HG03196 (cell line): ENCODE measurements around the gene PTPN1.
"Not testable (repeated sequence)": the region's sequence is repeated elsewhere in the genome, so short reads cannot be mapped to it uniquely, and the experiment has no call there.

Source experiments
- ATAC-seq: cut with Tn5 transposase; IDR thresholded peaks from one replicate; pipeline ENCODE4 v1.9.1; 2021; ENCODE audit not compliant: unreplicated experiment

Gene PTPN1

DNA sequence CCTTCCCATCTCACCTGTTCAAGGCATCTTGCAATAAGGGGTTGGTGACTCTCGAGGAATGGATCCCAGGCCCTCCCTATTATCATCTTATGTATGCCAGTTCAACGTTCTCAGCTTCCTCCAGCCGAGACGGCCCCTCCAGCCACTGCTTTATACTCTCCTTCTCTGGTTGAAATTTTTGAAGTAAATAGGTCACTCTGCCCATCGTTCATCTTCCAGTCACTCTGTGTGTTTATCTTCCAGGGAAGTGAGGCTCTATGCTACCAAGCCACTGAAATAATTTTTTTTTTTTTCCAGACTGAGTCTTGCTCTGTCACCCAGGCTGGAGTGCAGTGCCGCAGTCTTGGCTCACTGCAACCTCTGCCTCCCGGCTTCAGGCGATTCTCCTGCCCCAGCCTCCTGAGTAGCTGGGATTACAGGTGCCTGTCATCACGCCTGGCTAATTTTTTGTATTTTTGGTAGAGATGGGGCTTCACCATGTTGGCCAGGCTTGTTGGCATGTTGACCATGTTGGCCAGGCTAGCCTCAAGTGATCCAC, 17.0 kb downstream of the PTPN1 start:
- no peak for ATAC-seq

DNA sequence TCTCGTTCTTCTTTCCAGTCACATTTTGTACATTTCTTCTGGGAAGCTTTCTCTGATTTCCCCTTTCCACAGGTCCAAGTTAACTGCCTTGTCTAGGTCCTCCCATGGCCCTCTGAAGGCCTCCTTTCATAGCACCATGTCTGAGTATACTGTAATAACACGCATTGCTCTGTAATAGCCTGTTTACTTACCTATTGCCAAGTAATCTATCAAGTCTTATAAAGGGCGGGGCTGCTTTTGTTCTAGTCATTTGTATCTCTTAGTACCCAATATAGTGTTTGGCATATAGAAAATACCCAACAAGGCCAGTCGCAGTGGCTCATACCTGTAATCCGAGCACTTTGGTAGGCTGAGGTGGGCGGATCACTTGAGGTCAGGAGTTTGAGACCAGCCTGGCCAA, 17.9 kb downstream of the PTPN1 start:
- ATAC-seq: no peak

DNA sequence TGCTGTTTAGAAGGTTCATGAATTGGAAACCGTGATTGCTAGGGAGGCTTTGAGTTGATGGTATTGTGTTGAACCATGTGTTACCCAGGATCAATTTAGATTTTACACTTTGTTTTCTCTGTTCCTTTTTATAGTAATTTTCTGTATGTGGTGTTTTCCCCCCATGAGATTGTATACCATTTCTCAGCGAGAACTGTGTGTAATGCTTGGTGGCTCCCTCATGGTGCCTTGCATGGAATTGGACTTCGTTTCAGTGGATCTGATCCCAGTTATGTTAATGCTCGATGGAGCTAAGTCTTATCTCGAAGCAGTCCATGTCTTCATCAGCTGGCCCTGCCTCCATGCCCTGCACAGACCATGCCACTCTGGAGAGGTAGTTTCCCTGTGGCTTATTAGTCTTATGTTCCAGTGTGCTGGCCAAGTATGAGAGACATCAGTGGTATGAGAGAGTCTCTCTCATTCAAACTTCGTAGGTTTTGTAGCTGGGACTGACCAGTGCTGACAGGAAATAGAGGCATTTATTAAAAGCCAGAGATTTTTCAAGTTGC, 18.7 kb downstream of the PTPN1 start:
- ATAC-seq: peak; percentile 40

DNA sequence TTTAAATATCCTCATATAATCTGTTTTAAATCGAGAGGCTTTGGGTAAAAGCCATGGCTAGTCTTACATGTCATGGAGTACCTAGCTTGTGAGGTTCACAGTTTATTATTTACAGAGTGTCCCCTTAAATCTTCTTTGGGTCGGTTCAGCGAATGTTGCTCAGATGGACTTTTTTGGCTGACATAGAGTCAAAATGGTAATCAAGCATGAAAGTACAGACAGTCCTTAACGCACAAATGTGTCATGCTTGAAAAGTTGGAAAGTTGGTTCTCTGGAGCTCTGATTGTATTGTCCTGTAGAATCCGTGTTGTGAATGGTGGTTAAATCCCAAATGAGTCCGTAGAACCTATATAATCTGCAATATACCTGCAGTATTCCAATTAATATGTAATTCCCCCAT, 22.0 kb downstream of the PTPN1 start:
- no peak for ATAC-seq

DNA sequence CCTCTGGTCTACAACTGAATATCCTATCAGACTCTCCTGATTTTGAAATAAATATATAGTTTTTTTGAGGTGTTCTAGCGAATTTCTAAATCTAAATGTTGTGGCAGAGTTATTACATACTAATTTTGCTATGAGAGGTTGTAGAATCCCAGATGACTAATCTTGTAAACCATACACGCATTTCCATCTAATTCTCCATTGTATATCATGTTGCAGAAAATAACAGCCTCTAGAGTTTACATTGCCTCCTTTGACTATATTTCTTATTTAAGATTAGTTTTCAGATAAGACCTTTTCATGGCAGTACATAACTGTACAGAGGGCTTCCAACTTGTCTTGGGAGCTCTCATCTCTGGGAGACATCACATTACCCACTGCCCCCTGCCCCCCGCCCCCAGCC, 22.9 kb downstream of the PTPN1 start:
- no peak for ATAC-seq

DNA sequence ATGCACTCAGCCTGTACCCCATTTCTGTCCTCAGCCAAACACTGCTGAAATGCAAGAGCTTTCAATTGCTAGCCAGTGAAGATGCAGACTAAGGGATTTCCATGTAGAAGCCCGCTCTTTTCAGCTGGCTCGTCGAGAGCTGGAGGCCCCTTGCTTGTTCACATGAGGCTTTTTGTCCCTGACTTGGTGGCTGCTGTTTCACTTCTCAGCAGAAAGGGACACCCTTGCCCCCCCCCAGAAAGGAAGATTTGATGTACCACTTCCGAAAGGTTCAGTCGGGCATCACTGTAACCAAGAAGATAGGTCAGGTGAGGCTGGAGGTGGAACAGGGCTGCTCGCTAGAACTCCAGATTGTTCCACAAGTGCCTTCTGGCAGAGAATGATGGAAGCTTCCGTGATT, 23.3 kb downstream of the PTPN1 start:
- no peak for ATAC-seq

DNA sequence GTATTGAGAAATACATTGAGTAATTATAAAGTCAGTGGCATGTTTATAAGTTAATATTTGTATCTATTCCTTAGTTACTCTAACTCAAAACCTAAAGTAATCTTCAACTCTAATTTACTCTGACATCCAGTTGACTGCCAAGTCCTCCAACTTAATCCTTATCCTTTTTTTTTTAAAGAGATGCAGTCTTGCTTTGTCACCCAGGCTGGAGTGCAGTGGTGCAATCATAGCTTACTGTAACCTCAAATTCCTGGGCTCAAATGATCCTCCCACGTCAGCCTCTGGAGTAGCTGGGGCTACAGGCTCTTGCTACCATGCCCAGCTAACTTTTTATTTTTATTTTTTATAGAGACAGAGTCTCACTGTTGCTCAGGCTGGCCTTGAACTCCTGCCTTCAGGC, 24.4 kb downstream of the PTPN1 start:
- ATAC-seq: no peak

DNA sequence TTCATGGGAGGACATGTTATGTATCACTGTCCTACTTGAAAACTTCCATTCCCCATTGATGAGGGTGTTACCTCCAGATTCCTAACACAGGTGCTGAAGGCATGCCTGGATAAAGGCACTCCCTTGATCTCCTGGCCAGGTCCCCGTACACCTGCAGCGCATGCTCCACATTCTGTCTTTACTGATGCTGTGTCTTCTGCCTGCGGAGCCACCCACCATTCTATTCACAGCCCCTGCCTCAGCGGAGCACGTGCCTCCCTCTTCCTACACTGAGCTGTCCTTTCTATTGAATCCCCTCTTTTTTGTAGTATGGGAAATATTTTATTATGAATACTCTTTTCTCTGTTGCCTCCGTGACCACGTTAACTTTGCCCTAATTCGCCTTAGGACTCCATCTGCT, 25.0 kb downstream of the PTPN1 start:
- no peak for ATAC-seq

DNA sequence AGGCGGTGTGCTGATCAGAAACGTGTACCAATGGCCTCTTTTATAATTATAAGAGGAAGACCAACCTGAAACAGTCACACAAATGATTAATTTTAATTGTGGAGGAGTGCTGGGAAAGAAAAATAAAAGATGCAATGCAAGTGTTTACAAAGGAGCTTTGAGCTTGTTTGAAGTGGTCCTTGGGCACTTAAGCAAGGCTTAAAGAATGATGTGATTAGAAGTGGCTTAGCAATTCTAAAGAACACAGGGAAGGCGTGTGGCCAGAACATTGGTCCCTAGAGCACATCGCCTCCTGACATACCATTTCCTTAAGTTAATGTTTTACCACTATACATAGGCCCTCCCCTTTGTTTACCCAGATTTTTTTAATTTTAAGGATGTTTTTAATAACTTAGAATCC, 26.1 kb downstream of the PTPN1 start:
- ATAC-seq: no peak

DNA sequence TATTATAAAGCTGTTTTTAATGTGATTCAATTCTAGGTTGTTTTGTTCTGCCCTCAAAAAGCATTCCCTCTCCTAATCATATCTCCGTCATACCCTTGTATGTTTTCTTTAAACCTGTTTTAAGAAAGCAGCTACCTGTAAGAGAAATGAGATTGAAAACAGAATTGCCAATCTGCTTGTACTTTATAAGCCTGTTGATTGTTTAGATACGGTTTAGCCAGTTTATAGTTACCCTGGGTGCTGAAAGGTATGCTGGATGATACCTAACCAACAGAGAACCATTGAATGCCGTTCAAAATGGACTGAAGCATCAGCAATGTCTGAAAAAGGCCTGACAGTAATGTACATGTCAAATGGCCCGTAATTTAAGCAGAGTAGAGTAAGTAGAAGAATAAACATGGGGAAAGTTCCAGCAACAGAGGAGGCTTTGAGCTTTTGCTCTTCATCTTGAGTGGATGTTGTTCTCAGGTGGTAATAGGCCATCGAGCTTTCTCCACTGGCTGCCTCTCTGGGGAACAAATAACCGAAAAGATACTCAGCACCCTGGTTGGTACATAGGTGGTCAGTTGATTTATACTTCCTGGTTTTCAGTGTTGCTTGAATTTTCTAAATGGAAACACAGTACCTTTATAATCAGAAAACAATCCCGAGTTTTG, 27.5 kb downstream of the PTPN1 start:
- no peak for ATAC-seq

DNA sequence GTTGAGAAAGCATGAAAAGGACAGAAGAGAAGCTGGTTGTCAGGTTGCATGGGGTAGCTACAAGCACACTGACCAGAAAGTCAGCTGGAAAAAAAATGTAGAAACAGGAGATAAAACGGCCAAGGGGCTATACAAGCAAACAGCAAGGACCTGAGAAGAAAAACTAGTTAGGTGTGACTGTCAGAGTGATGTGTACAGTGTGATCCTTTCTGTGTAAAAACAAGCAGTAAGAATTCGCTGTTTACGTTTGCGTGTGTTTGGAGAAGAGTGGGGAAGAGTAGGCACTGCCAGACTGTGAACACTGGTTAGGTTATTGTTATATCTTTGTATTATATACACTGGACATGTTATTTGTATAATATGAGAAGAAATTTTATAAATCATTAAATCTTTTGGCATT, 28.1 kb downstream of the PTPN1 start:
- no peak for ATAC-seq

DNA sequence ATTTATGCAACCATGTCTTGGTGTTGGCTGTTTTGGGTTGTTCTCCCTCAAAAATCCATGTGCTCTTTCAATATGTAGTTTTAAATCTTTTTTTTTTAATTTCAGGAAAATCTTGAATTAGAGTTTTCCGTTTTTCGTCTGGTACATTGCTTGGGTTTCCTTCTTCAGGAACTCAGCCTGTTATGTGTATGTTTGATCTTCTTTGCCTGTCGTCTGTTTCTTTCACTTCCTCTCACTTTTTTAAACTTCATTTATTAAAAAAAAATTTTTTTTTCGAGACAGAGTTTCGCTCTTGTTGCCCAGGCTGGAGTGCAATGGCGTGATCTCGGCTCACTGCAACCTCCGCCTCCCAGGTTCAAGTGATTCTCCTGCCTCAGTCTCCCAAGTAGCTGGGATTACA, 29.6 kb downstream of the PTPN1 start:
- ATAC-seq: not testable (repeated sequence)

DNA sequence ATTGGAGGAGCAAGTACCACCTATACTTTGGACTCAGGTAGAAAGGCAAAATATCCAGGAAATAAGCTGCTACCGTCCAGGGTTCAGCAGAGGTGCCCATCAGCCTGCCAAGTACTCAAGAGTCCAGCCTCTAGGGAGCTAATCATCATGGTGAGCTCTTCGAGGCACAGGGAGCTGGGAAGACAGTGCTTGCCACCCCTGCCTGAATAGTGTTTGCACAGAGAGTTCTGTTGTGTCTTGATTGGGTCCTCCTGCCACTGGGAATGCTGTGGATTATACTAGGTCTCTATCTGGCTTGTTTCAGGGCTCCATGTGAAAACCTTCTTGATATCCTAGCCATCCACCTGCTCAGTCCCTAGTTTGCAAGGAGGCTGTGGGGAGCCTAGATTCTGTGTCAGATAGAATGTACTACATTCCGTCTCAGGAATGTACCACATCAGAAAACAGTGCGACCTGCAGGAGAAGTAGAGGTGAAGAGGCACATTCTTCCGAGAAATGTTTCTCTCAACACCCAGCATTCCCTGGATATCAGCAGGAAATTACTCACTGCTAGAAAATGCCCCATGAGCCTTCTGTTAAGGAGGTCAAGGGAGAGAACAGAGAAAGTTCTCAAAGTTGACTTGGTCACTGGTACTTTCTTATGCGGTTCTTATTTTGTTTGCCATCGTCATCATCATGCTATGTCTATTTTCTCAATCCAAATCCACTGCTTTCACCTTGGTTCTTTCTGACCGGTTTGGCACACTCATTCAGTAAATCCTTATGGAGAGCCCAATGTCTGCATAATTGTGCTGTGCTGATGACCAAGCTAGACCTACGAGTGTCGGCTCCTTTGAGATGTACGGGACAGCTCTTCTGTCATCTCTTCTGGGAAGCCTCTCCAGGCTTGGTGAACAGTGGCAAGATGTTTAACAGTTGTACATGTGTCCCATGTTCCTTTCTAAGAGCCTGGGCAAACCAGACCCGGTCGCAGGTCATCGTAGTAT, 30.7 kb downstream of the PTPN1 start:
- ATAC-seq: peak; percentile 10

DNA sequence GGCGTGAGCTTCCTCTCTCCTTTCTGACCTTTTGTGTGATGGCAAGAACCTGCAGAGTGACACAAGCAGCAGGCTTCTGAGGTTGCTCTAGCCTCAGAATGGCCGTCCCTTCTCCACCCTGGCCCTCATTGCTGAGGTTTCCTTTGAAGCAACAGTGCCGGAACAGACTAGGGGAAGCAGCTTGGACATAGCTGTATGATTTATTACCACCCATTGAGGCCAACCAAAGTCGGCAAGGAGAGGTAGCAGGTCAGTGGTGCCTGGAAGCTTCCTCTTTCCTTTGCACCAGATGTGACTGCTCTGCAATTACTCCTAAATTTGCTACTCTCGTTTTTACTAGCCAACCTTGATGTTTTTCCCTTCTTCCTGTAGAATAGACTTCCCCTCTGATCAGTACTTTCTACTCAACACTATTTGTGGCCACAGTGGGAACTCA, 31.4 kb downstream of the PTPN1 start:
- peak; percentile 40 for ATAC-seq

DNA sequence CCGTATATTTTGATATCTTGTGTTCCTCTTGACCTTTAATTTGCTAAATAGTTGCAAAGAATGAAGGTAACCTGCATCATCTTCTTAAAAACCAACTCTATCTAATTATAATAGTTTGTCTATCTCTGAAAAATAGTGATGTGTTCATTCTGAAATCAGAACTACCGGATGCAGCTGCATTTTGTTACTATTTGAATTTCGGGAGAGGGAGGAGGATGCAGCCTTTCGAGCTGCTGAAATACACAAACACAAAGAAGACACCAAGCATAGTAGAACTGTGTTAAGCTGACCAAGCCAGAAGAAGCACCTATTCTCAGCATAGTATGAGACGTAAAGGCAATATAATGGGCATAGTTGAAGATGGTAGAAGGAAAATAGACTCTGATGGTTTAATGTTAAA, 33.1 kb downstream of the PTPN1 start:
- no peak for ATAC-seq

DNA sequence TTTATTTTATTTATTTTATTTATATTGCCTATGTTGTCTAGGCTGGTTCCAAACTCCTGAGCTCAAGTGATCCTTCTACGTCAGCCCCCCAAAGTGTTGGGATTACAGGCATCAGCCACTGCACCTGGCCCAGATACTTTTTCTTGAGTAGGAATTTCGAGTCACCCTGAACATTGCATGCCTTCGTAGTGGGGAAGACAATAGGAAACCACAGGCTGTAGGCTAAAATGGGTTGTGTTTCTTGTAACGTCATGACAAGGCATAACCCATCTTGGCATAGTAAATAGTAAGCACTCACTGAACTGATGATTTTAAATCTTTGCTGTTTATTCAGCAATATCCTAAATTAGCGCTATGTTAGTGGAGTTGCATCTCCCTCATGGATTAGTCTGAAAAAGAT, 34.9 kb downstream of the PTPN1 start:
- no peak for ATAC-seq

DNA sequence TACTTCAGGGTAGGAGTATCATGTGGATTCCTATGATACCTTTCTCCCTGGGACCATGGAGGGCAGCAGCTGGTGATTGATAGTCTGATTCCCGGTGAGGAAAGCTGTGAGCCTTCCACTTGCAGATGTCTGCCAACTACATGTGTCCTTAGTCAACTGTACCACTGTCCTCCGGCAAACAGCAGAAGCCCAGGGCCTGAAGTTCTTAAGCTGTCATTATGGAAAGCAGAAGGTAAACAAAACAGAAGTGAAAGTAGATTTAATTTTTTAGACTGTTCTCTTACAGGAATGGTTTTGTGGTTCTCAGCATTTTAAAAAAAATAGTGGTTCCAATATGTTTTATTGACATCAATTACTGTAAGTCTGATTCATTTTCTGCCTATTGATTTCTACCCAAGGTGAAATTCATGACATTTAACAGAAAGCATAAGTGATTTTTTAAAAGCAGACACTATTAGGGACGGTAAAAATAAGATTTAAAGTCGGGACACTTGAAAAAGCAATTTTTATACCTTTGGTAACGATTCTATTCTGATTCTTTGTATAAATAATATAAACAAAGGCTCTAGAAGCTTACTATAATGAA, 36.6 kb downstream of the PTPN1 start:
- no peak for ATAC-seq

DNA sequence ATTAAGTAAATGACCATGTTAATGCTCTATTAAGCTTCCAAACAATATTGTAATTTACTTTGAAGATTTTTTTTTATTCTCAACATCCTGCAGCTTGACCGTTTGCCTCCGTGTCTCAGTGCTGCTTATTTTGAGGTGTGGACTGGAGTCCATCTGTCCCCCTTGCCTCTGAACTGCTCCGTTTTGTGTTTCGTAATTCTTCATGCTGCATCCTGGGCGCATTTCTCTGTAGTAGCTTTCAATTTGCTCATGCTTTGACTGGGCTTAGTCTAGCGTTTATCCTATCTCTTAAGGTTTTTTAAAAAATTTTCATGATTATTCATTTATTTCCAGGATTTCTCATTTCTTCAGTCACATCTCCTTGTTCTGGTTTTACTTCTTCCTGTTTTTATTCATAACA, 37.8 kb downstream of the PTPN1 start:
- ATAC-seq: no peak

DNA sequence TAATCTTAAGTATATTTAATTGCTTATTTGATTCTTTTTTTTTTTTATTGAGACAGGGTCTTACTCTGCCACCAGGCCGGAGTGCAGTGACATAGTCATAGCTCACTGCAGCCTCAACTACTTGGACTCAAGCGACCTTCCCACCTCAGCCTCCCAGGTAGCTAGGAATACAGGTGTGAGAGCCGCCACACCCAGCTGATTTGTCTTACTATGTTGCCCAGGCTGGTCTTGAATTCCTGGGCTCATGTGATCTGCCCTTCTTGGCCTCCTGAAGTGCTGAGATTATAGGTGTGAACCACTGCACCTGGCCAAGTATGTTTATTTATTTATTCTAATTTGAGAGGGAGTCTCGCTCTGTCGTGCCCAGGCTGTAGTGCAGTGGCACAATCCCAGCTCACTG, 38.2 kb downstream of the PTPN1 start:
- ATAC-seq: no peak

DNA sequence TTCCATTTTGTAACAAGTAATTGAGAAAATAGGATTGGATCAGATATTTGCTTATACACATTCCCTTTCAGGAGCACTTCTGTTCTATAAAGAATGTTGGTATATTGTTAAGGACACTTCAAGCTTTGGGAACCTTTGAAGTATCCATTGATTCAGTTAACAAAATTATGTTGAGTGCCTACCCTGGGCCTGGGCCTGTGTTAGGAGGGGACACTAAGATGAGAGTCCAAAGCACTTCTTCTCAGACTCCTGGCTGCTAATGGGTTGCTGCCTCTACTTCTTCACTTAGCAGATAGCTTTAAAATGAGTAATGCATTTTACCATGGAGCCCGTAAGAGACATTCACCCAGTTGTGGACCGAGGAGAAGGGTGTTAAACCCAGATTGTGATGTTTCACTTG, 40.3 kb downstream of the PTPN1 start:
- no peak for ATAC-seq

DNA sequence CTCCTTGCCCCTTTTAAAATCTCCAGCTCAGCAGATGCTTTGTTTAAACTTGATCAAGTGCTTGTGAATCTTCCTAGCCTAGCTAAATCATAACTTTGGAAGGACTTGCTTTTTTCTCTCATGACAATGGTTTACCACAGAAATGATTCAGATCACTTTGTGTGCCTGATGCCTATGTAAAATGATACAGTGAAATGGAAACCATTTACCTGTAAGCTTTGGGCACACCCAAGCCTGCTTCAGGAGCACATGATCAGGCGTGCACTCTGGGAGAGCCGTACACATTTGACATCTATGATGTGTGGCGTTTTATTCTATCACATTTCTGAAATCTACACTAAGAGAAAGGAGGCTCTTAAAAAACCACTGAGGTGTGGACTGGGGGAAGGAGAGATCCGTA, 41.1 kb downstream of the PTPN1 start:
- ATAC-seq: no peak
